ENCODE results near the gene TFB2M.

- TF ChIP-seq CTCF (conservative IDR thresholded peaks at IDR 0.05; ENCODE audit: low read length) (no peak), EZH2phosphoT487 (IDR thresholded peaks at IDR 0.05; ENCODE audit: borderline replicate concordance, low read depth, low read length) (no peak)
These were observed 62.7 kb downstream of the TFB2M start for GRCh38 chr1:246503341-246503740.

All from OCI-LY7 (cell line).